DOHH2 (cell line): ENCODE data around the gene PDE6G.

Source experiments
- CTCF ChIP-seq: fragments of 200-600 bp; sonication (generic); IDR thresholded peaks from one replicate; pipeline ENCODE4 v1.5.1; 2014; ENCODE audit warnings: antibody characterized with exemption, mild to moderate bottlenecking, low read depth, low read length; ENCODE audit not compliant: poor library complexity, severe bottlenecking
- EZH2phosphoT487 ChIP-seq: fragments of 200-600 bp; sonication (generic); IDR thresholded peaks from 2 replicates; pipeline ENCODE4 v1.6.1; 2017; ENCODE audit warnings: borderline replicate concordance, mild to moderate bottlenecking, antibody characterized with exemption, low read length, moderate library complexity, mixed read lengths

GRCh38 chr17:81662002-81662401 is 5.7 kb upstream of the PDE6G start:
- TF ChIP-seq CTCF (no peak), EZH2phosphoT487 (no peak)
